A549 (cell line): Measurements from ENCODE around the gene HDC. TPM values are rescaled to one million over a fixed set of nuclear protein-coding genes. Genes with fewer than 3 reads are reported as not detected.

Experiments used
- ATAC-seq, 2 experiments: fragments of 200-7000 bp in 1 of 2; fragments of >200 bp in 1 of 2; cut with Nextera tagmentation in 1 of 2; cut with Tn5 transposase in 1 of 2; 3 replicates each; pipeline versions ENCODE4 v1.8.0 to v1.9.1; 2018 to 2020; ENCODE audit warnings: mild to moderate bottlenecking in 1 of 2, moderate library complexity in 1 of 2
- CTCF ChIA-PET: fragments of 300-600 bp; sonication (Branson Sonifier 250); formaldehyde crosslinking; extraction: SDS; loops from one replicate; lab custom pipeline; 2021; ENCODE audit warnings: antibody characterized with exemption, inconsistent platforms; lab: Yijun Ruan, JAX
- POLR2A ChIA-PET: fragments of 350-600 bp; formaldehyde crosslinking; extraction: SDS; loops from one replicate; lab custom pipeline; 2021; ENCODE audit warnings: antibody characterized with exemption, inconsistent platforms; lab: Yijun Ruan, JAX
- DNase-seq, 2 experiments: peaks; one replicate each; pipeline versions ENCODE4 v3.0.0 to v3.0.0-alpha.2; 2011 to 2016; ENCODE audit warnings: low read depth in 1 of 2, low spot score in 1 of 2
- FAIRE-seq: peaks from 2 replicates; lab custom pipeline; 2011; peaks lifted over from hg19 to GRCh38; lab: Jason Lieb, UNC
- H3K27ac ChIP-seq, 2 experiments: fragments of >200 bp; sonication (Bioruptor Twin); formaldehyde crosslinking; 3 replicates each; pipeline ENCODE4 v1.5.1; 2016 to 2017
- H3K4me1 ChIP-seq: fragments of >200 bp; sonication (Bioruptor Twin); formaldehyde crosslinking; 3 replicates; pipeline ENCODE4 v1.6.1; 2016
- H3K4me2 ChIP-seq: fragments of >200 bp; sonication (Bioruptor Twin); formaldehyde crosslinking; 3 replicates; pipeline ENCODE4 v1.6.1; 2016
- H3K4me3 ChIP-seq: fragments of >200 bp; sonication (Bioruptor Twin); formaldehyde crosslinking; 3 replicates; pipeline ENCODE4 v1.5.1; 2016
- H3K9me3 ChIP-seq: fragments of >200 bp; sonication (Bioruptor Twin); formaldehyde crosslinking; 3 replicates; pipeline ENCODE4 v1.6.1; 2016
- ATOH8 ChIP-seq: fragments of 250-450 bp; sonication (Bioruptor Pico); IDR thresholded peaks from 2 replicates; pipeline ENCODE4 v1.5.0; 2020; ENCODE audit warnings: low read depth, mild to moderate bottlenecking, moderate library complexity
- BHLHE40 ChIP-seq: IDR thresholded peaks from 2 replicates; pipeline ENCODE4 v1.6.1; 2012; ENCODE audit warnings: low read depth, low read length, inconsistent platforms
- CBX8 ChIP-seq: fragments of 200-600 bp; sonication (generic); IDR thresholded peaks from 2 replicates; pipeline ENCODE4 v1.6.1; 2016
- EHF ChIP-seq: fragments of 250-450 bp; sonication (Bioruptor Pico); IDR thresholded peaks from 2 replicates; pipeline ENCODE4 v1.5.0; 2020; ENCODE audit warnings: mild to moderate bottlenecking
- ELK1 ChIP-seq: fragments of 150-350 bp; IDR thresholded peaks from 2 replicates; pipeline ENCODE4 v1.6.1; 2014; ENCODE audit warnings: low read depth, mild to moderate bottlenecking, low read length
- FOSL2 ChIP-seq, 2 experiments: fragments of 450-650 bp in 1 of 2; fragments of >200 bp in 1 of 2; sonication (Bioruptor Twin) in 1 of 2; formaldehyde crosslinking; IDR thresholded peaks; 2 replicates each; pipeline versions ENCODE4 v1.5.0 to v1.6.1; 2016 to 2020; ENCODE audit warnings: mild to moderate bottlenecking in 1 of 2, moderate library complexity in 1 of 2
- GATA3 ChIP-seq: IDR thresholded peaks from 2 replicates; pipeline ENCODE4 v1.6.1; 2012; ENCODE audit warnings: borderline replicate concordance
- HOXB5 ChIP-seq: fragments of 250-450 bp; sonication (Bioruptor Pico); IDR thresholded peaks from 2 replicates; pipeline ENCODE4 v1.5.0; 2020; ENCODE audit warnings: mild to moderate bottlenecking, moderate library complexity
- JUNB ChIP-seq: fragments of >200 bp; sonication (Bioruptor Twin); formaldehyde crosslinking; IDR thresholded peaks from 2 replicates; pipeline ENCODE4 v1.6.1; 2016
- MAZ ChIP-seq: fragments of 150-350 bp; IDR thresholded peaks from 2 replicates; pipeline ENCODE4 v1.6.1; 2014; ENCODE audit warnings: antibody characterized with exemption, low read depth, low read length, borderline replicate concordance
- NPAS2 ChIP-seq: fragments of 250-450 bp; sonication (Bioruptor Pico); IDR thresholded peaks from 2 replicates; pipeline ENCODE4 v1.8.0; 2022; ENCODE audit warnings: mild to moderate bottlenecking, moderate library complexity, borderline replicate concordance
- PHF8 ChIP-seq: fragments of 200-600 bp; sonication (generic); IDR thresholded peaks from 2 replicates; pipeline ENCODE4 v1.6.1; 2016; ENCODE audit warnings: low read depth, mild to moderate bottlenecking, antibody characterized with exemption, moderate library complexity, borderline replicate concordance
- POLR2A ChIP-seq: IDR thresholded peaks from 2 replicates; pipeline ENCODE4 v1.6.1; 2012; ENCODE audit warnings: mild to moderate bottlenecking, low read length
- RAD21 ChIP-seq, 2 experiments: fragments of >200 bp in 1 of 2; sonication (Bioruptor Twin) in 1 of 2; formaldehyde crosslinking in 1 of 2; IDR thresholded peaks in 1 of 2; conservative IDR thresholded peaks in 1 of 2; 2 replicates in 1 of 2; 3 replicates in 1 of 2; pipeline ENCODE4 v1.6.1; 2012 to 2018; ENCODE audit warnings: inconsistent platforms in 1 of 2
- RARB ChIP-seq: fragments of 250-450 bp; sonication (Bioruptor Pico); IDR thresholded peaks from 2 replicates; pipeline ENCODE4 v1.8.0; 2021; ENCODE audit warnings: mild to moderate bottlenecking, moderate library complexity
- RCOR1 ChIP-seq: fragments of 150-350 bp; IDR thresholded peaks from 2 replicates; pipeline ENCODE4 v1.6.1; 2014; ENCODE audit warnings: antibody characterized with exemption, low read length, low read depth
- RNF2 ChIP-seq: fragments of 200-600 bp; sonication (generic); IDR thresholded peaks from 2 replicates; pipeline ENCODE4 v1.6.1; 2016; ENCODE audit warnings: low read depth, mild to moderate bottlenecking, antibody characterized with exemption, moderate library complexity, borderline replicate concordance
- SMC3 ChIP-seq: fragments of >200 bp; sonication (Bioruptor Twin); formaldehyde crosslinking; IDR thresholded peaks from 3 replicates; pipeline ENCODE4 v1.6.1; 2018; ENCODE audit warnings: inconsistent platforms
- TFCP2L1 ChIP-seq: fragments of 250-450 bp; sonication (Bioruptor Pico); IDR thresholded peaks from 2 replicates; pipeline ENCODE4 v1.5.0; 2021; ENCODE audit warnings: mild to moderate bottlenecking
- USF2 ChIP-seq: fragments of 450-650 bp; IDR thresholded peaks from 2 replicates; pipeline ENCODE4 v1.6.1; 2014; ENCODE audit warnings: antibody characterized with exemption
- ZNF302 ChIP-seq: fragments of 250-450 bp; sonication (Bioruptor Pico); IDR thresholded peaks from 2 replicates; pipeline ENCODE4 v1.9.0; 2021; ENCODE audit warnings: inconsistent platforms, mild to moderate bottlenecking, moderate library complexity
- ZSCAN20 ChIP-seq: fragments of 250-450 bp; sonication (Bioruptor Pico); IDR thresholded peaks from 2 replicates; pipeline ENCODE4 v1.8.0; 2022; ENCODE audit warnings: mild to moderate bottlenecking, moderate library complexity
- WGBS: methylation state at CpG from one replicate; pipeline ENCODE4 v1.1.6; 2017; ENCODE audit errors: missing lambda C conversion rate; 5-methylcytosine and 5-hydroxymethylcytosine counted together
- polyA plus RNA-seq, 4 experiments: library from polyadenylated mRNA; depleted of rRNA in 3 of 4; stranded (reverse); fragments of >200 nt; fragmentation: RNase III in 1 of 4; extraction: RNeasy Plus Mini Kit Qiagen cat#74134 plus additional on column Dnase treatment in 1 of 4; gene quantifications; 2 replicates in 3 of 4; 3 replicates in 1 of 4; pipeline ENCODE4 v1.2.3, GENCODE V29; 2011 to 2017
- TF ChIP-seq, protein P1 (sequence below): fragments of 250-450 bp; sonication (Bioruptor Pico); IDR thresholded peaks from 2 replicates; pipeline ENCODE4 v1.5.0; 2021; ENCODE audit warnings: mild to moderate bottlenecking, moderate library complexity, borderline replicate concordance
- TF ChIP-seq, protein P2 (sequence below): IDR thresholded peaks from 2 replicates; pipeline ENCODE4 v1.6.1; 2012
- TF ChIP-seq, protein P3 (sequence below): IDR thresholded peaks from 2 replicates; pipeline ENCODE4 v1.6.1; 2012
- TF ChIP-seq, protein P4 (sequence below): fragments of >200 bp; sonication (Bioruptor Twin); formaldehyde crosslinking; IDR thresholded peaks from 3 replicates; pipeline ENCODE4 v1.5.1; 2016

Gene HDC
- polyA plus RNA-seq, 2 of the 4 experiments (the other 2 are of a cell fraction) = 0.09 to 0.13 TPM

DNA sequence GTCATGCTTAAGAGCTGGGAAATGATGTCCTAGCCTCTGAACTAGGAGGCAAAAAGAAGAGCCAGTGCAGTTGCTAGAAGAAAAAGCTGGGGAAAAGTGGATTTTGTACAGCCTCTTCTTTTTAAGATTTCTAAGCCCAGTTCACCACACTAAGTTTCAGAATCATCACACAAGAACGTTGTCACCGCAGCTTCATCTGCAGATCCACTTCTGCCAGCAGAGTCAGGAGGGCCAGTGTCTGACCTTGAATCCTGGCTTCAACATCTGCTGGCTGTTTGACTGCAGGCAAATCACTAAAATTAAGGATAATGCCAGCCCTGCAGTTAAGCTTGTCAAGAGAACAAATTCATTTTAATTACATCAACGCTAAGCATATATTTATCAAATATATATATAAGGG lies 36.2 kb downstream of the HDC start:
- H3K4me1 ChIP-seq = peaks cover 14% of the 10 kb centered on the region
- FAIRE-seq (no peak), ATAC-seq (no peak), DNase-seq (no peak)
- no peak overlapping the region for H3K4me2 ChIP-seq
- TF ChIP-seq FOSL2 (IDR thresholded peaks at IDR 0.05) (no peak), FOSL2 (CRISPR knock-in tag; IDR thresholded peaks at IDR 0.05) (no peak), RARB (CRISPR knock-in tag) (no peak), ZNF302 (CRISPR knock-in tag) (no peak), POLR2A (no peak), RAD21 (conservative IDR thresholded peaks at IDR 0.05 in 1 of 2, IDR thresholded peaks at IDR 0.05 in 1 of 2) (no peak), RCOR1 (no peak), USF2 (no peak), MAZ (no peak), GATA3 (no peak), EHF (CRISPR knock-in tag) (no peak), JUNB (no peak), ELK1 (no peak), SMC3 (no peak), ZSCAN20 (no peak), BHLHE40 (no peak), NPAS2 (CRISPR knock-in tag) (no peak), CBX8 (no peak)
- TF ChIP-seq, protein P1, sequence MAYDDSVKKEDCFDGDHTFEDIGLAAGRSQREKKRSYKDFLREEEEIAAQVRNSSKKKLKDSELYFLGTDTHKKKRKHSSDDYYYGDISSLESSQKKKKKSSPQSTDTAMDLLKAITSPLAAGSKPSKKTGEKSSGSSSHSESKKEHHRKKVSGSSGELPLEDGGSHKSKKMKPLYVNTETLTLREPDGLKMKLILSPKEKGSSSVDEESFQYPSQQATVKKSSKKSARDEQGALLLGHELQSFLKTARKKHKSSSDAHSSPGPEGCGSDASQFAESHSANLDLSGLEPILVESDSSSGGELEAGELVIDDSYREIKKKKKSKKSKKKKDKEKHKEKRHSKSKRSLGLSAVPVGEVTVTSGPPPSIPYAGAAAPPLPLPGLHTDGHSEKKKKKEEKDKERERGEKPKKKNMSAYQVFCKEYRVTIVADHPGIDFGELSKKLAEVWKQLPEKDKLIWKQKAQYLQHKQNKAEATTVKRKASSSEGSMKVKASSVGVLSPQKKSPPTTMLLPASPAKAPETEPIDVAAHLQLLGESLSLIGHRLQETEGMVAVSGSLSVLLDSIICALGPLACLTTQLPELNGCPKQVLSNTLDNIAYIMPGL (CRISPR knock-in tag) = no peak
- TF ChIP-seq, protein P2, sequence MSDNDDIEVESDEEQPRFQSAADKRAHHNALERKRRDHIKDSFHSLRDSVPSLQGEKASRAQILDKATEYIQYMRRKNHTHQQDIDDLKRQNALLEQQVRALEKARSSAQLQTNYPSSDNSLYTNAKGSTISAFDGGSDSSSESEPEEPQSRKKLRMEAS = no peak
- TF ChIP-seq, protein P3, sequence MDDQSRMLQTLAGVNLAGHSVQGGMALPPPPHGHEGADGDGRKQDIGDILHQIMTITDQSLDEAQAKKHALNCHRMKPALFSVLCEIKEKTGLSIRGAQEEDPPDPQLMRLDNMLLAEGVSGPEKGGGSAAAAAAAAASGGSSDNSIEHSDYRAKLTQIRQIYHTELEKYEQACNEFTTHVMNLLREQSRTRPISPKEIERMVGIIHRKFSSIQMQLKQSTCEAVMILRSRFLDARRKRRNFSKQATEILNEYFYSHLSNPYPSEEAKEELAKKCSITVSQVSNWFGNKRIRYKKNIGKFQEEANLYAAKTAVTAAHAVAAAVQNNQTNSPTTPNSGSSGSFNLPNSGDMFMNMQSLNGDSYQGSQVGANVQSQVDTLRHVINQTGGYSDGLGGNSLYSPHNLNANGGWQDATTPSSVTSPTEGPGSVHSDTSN = no peak
- 94% methylated on average over 3 of the region's 3 CpGs for WGBS
- no peaks in the 10 kb centered on the region for H3K9me3 ChIP-seq
- CTCF ChIA-PET = interaction anchor here (1.0 to 1.8 kb wide), 3 partner anchors 11 to 81 kb away, joined by 3 to 4 read pairs (median 3); no protein-coding TSS in a partner anchor
- no peak overlapping the region for H3K4me3 ChIP-seq
- POLR2A ChIA-PET = no interaction called here
- H3K27ac ChIP-seq = no peak overlapping the region

GRCh38 chr15:50228866-50229265 lies 36.7 kb downstream of the HDC start:
- DNase-seq (no peak), FAIRE-seq (no peak), ATAC-seq (no peak)
- Histone ChIP-seq H3K9me3 (no peaks in the 10 kb centered on the region), H3K27ac (no peak overlapping the region), H3K4me3 (no peak overlapping the region), H3K4me1 (peaks cover 12% of the 10 kb centered on the region), H3K4me2 (no peak overlapping the region)
- no peak for TF ChIP-seq RNF2
- TF ChIP-seq POLR2A = no peak
- TF ChIP-seq, protein P4, sequence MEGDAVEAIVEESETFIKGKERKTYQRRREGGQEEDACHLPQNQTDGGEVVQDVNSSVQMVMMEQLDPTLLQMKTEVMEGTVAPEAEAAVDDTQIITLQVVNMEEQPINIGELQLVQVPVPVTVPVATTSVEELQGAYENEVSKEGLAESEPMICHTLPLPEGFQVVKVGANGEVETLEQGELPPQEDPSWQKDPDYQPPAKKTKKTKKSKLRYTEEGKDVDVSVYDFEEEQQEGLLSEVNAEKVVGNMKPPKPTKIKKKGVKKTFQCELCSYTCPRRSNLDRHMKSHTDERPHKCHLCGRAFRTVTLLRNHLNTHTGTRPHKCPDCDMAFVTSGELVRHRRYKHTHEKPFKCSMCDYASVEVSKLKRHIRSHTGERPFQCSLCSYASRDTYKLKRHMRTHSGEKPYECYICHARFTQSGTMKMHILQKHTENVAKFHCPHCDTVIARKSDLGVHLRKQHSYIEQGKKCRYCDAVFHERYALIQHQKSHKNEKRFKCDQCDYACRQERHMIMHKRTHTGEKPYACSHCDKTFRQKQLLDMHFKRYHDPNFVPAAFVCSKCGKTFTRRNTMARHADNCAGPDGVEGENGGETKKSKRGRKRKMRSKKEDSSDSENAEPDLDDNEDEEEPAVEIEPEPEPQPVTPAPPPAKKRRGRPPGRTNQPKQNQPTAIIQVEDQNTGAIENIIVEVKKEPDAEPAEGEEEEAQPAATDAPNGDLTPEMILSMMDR = no peak
- no peak for TF ChIP-seq HOXB5 (CRISPR knock-in tag)
- no peak for TF ChIP-seq RAD21 (conservative IDR thresholded peaks at IDR 0.05 in 1 of 2, IDR thresholded peaks at IDR 0.05 in 1 of 2)
- TF ChIP-seq, protein P2 = no peak
- no peak for TF ChIP-seq ELK1
- no peak for TF ChIP-seq TFCP2L1 (CRISPR knock-in tag)
- TF ChIP-seq ZNF302 (CRISPR knock-in tag) = no peak
- no peak for TF ChIP-seq ATOH8 (CRISPR knock-in tag)
- no peak for TF ChIP-seq PHF8
- WGBS = 95% methylated on average over 3 of the region's 3 CpGs
- POLR2A ChIA-PET = no interaction called here
- CTCF ChIA-PET = interaction anchor here (1.0 to 1.8 kb wide), 3 partner anchors 12 to 81 kb away, joined by 3 to 4 read pairs (median 3); no protein-coding TSS in a partner anchor
